ENCODE measurements around the gene SPATA31D3.
"Not testable (repeated sequence)": the region's sequence is repeated elsewhere in the genome, so short reads cannot be mapped to it uniquely, and the experiment has no call there.

SPATA31D3 gene

GRCh38 chr9:81979196-81979595 lies 35.9 kb downstream of the SPATA31D3 start:
- DNase-seq (ENCODE audit: low read depth), result no peak

- no peak for DNase-seq (ENCODE audit: low read depth)
Measured at GRCh38 chr9:81980568-81980967, 37.3 kb downstream of the SPATA31D3 start.

DNA sequence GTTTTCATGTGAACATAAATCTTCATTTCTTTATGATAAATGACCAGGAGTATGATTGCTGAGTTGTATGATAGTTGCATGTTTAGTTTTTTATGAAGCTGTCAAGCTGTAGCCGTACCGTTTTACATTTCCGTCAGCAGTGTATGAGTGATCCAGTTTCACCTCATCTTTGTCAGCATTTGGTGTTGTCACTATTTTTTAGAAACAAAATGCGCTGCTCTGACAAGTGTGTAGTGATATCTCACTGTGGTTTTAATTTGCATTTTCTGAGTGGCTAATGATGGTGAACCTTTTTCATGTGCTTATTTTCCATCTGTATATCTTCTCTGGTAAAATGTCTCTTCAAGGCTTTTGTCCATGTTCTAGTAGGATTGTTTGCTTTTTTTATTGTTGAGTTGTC lies 38.6 kb downstream of the SPATA31D3 start:
- DNase-seq (ENCODE audit: low read depth), result no peak

DNA sequence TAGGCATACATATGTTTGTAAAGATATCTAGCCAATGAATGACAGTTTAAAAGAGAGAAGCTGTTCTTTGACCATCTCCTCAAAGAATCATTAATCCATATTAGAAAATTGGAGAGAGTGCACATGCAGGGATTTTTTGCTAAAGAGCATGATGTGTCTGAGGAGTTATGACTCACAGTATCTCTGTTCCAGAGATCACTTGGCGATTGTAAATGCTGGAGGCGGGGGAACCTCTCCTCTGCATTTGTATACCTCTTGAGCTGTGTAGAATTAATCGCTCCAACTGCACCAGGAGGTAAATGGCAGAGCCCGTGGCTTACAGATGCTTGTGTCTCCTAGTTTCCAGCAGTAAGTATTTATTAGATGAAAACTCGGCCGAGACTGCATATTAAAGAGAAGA lies 41.6 kb downstream of the SPATA31D3 start:
- no peak for DNase-seq (ENCODE audit: low read depth)

- no peak for DNase-seq (ENCODE audit: low read depth)
Measured at GRCh38 chr9:81986051-81986450, 42.8 kb downstream of the SPATA31D3 start.

DNA sequence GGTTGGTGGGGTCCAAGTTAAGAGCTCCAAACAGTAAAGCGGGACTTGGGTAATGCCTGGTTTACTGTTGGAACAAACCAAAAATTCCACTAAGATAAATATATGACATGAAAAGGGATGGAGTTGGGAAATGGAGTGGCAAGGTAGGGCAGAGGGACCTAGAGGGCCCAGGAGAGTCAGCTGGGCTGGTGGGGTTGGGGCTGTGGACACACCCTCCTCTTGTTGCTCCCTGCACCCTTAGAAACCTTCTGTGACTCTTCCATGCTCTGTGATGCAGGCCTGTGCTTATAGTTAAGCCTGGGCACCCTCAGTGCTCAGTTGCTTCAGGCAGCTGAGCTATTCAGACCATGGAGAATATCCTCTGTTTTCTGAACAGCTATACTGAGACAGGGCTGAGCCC lies 45.2 kb downstream of the SPATA31D3 start, which contains the start of gene SPATA31D1:
SPATA31D1 (plus strand) TSS at position 301 of the 400 bp plus-strand sequence; CDS start at position 348, 47 bp downstream.
- DNase-seq (ENCODE audit: low read depth), result not testable (repeated sequence)

DNA sequence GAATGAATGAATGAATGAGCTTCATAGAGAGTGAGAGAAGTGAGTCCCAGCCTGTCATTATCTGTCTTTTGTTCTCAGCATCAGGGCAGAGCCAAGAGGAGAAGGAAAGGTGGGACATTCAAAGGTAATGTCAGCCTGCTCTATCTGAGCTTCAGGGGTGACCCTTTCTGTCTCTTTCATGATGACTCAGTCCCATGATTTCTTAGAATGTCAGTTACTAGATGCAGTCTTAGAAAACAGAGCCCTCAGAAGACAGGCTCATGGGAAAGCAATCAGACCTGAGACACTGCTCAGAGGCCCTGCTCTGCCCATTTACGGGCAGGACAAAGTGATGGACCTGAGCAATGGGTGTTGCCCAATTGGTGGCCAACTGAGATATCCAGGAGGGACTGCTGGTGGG lies 46.4 kb downstream of the SPATA31D3 start:
- no peak for DNase-seq (ENCODE audit: low read depth)

DNA sequence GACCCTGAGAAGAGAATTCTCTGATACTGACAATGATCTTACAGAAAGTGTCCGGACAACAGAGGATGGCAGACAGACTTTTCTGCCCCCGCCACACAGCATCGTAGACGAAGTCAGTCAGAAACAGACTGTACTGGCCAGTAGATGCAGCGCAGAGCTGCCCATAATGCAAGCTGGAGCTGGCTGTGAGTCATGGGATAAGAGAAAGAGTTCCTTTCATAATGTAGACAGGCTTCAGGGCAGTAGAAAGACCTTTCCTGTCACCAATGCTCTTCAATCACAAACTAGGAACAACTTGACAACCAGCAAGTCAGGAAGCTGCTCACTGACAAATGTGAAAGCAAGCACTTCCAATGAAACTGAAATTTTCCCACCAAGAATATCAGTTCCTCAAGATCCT lies 50.4 kb downstream of the SPATA31D3 start:
- no peak for DNase-seq (ENCODE audit: low read depth)
